Inferior parietal cortex (tissue), 1 donor: ENCODE measurements around the gene GNG7.
"Not testable (repeated sequence)": the region's sequence is repeated elsewhere in the genome, so short reads cannot be mapped to it uniquely, and the experiment has no call there.

ENCODE experiments used
- DNase-seq: peaks from one replicate; pipeline ENCODE4 v3.0.0-alpha.2; 2016; ENCODE audit errors: extremely low spot score

The GNG7 gene

DNA sequence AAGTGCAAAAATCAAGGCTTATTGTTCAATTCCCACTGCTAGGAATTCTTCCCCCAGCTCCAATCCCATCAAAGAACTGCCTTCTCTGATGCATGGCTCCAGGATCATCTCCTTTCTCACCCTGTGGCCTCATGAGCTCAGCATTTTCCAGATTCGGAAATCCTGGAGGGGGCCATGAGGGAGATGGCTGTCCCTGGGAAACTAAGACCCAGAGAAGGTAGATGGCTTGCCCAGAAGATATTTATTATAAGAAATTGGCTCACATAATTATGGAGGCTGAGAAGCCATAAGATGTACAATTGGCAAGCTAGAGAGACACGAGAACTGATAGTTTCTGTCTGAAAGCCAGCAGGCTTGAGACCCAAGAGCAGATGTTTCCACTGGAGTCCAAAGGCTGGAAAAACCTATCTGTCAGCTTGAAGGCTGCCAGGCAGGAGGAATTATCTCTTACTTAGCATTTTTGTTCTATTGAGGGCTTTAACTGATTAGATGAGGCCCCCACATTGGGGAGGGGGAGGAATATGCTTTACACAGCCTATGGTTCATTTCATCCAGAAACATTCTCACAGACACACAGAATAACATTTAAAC, 168.0 kb downstream of the GNG7 start:
- DNase-seq: no peak

DNA sequence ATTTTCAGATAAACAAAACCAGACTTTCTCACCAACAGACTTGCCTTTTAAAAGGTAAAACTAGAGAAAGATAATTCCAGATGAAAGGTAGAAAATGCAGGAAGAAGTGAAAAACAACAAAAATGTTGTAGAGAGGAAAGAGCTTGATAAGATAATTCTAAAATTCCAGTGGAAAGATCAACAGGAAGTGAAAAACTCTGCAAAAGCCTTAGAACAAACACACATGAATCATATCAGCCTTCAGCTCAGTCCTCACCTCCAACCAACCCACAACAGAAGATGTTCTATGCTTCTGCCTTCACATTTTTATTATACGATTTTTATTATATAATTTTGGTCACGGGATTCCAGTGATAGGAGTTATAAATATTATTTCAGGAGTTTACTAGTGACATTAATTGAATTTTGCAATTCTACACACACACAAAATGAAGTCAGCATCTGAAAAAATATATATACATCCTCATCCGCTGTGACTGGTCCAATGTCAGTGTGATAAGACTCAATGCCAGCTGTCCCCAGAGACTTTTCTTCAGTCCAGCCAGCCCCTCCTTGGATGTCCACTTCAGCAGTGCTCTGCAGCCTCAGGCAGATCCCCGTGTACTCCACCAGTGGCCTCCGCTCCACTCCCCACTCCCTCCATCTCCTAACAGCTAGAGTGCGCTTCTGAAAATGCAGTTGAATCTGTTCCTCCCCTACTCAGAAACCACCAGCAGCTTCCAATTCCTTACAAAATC, 168.6 kb downstream of the GNG7 start:
- DNase-seq: no peak

DNA sequence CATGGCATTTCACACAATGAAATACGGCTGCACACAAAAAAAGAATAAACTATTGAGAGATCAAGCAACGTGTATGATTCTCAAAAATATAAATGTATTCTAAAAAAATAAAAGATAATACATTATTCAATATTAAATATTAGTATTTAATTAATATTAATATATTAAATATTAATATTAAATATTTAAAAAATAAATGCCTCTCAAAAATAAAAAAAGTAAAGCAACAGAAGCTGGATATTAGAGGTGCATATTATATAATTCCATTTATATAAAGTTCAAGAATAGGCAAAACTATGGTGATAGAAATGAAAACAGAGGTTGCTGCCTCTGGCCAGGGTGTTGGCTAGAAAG, 169.4 kb downstream of the GNG7 start:
- no peak for DNase-seq

DNA sequence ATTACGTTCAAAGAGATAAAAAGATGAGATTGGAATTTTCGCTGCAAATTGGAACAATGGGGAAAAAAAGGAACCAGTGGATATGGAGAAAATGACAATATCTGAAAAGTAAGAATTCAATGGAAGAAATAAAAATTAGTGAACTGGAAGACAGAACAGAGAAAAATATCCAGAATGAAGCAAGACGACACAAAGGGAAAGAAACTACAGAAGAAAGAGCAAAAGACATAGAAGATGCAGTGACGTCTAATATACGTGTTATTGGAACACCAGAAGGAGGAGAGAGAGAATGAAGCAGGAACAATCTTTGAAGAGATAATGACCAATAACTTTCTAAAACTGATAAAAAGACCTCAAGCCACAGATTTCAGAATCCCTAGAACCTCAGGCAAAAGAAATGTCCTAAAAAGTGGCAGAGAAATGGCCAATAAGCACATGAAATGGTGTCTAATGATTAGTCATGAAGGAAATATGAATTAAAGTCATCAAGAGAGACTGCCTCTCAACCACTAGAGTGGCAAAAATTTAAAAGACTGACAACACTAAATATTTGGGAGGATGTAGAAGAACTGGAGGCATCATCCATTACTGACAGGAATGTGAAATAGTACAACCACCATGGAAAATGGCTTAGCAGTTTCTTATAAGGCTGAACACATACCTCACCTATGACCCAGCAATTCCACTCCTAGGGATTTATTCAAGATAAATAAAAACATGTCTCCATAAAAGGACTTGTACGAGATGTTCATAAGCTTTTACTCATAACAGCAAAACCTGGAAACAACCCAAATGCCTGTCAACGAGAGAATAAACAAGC, 170.0 kb downstream of the GNG7 start:
- DNase-seq: no peak

DNA sequence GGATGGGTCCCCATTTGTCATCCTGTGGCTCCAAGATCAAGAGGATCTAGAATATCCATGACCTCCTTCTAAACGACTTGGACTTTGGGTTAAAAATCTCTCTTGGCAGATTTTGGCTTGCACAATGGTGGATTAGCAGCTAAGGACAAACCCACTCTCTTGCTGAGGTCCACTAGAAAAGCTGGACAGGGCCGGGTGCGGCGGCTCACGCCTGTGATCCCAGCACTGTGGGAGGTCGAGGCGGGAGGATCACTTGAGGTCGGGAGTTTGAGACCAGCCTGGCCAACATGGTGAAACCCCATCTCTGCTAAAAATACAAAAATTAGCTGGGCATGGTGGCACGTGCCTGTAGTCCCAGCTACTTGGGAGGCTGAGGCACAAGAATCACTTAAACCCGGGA, 172.6 kb downstream of the GNG7 start:
- DNase-seq: not testable (repeated sequence)

DNA sequence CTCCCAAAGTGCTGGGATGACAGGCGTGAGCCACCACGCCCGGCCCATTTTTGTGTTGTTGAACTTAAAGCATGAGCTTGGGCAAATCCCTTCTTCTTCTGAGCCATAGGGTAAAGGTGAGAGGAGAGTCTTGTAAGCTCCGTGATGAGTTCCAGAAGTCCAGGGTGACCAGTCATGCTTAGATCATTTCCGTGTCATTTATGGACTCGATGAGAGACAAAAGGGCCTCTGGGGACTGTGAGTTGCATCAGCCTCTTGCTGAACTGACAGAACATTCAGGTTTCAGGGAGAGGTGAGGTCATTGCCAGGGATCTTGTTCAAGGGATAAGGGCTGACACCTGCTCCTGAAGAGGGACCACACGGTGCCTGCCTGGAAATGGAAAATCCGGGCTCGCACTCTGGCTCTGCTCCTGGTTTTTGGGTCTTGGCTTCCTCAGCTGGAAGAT, 173.0 kb downstream of the GNG7 start:
- no peak for DNase-seq

DNA sequence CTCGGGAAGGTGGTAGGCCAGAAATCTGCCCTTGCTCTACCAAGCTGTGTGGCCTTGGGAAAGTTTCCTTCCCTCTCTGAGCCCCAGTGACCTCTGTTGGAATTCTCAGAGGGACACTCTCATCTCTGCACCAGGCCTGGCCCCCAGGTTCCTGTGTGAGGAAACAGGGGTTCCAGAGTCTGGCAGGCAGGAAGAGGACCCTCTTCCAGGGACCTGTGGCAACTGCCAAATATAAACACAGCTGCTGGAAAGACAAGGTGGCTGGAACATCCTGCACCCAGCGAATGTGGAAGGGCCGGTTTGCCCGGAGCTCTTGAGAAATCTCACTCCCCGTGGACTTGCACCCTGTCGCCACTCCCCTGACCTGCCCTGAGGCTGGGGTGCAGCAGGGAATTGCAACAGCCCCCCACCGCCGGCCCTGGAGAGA, 173.8 kb downstream of the GNG7 start:
- no peak for DNase-seq

DNA sequence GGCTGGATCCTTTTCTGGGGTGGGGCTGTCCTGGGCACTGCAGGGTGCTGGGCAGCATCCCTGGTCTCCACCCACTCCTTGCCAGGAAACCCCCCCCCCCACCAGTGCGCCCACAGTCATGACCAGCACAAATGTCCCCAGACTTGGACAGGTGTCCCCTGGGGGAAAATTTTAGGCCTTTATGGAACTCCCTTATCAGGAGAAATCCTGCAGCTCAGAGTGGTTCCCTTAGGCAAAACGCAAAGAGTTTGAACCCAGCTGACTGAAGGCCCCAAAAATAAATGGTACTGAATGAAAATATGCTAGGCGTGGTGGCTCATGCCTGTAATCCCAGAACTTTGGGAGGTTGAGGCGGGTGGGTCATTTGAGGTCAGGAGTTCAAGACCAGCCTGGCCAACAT, 174.8 kb downstream of the GNG7 start:
- no peak for DNase-seq

DNA sequence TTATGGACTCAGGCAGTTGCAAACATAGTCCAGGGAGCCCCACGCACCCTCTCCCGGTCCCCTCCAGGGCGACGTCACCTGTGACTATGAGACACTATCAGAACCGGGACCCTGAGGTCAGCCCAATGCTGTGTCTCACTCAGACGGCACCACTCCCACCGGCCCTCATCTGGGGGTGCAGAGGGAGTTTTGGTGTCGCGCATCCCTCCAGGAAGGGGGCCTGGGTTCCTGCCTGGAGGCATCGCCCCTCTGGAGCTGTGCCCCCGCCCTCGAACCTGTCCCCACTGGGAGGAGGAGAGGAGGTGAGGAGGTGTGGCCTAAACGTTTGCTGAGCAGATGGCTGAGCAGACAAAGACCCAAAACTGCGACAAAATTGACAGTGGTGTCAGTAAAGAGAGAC, 175.3 kb downstream of the GNG7 start:
- DNase-seq: no peak

DNA sequence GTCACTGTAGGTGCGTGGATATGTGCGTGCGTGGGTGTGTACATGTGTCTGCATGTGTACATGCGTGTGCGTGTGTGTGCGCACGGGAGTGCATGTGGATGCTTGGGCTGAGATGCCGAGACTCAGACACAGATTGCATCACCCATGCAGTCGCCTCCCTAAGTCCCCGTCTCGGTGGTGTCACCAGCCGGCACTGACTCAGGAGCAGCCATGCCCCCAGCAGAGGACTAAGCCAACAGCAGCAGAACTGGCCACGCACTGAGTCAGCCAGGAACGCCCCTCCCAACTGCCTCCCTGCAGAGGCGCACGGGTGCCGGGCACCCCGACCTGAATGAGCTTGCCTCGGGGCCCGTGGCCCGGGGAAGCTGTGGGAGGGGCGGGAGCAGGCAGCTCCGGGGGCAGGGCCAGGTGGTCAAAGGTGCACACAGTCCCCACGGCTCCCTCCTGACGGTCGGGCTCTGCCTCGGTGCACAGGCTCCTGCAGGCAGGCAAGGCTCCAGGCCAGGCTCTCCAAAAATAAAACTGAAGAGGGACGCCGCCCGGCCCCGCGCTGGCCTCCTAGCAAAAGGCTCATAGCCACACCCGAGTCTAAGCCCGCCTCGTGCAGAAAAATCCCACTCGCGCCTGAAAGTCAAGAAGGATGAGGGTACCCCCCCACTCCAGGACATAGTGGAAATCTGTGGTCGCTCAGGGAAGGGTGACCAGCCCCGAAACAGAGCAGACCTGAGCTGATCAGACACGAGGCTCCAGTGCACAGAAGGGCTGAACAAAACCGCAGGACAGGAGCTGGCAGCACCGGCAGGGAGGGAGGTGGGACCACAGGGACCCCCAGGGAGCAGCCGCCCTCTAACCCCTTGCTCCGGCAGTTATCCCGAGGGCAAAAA, 177.4 kb downstream of the GNG7 start:
- peak; percentile 22 for DNase-seq

DNA sequence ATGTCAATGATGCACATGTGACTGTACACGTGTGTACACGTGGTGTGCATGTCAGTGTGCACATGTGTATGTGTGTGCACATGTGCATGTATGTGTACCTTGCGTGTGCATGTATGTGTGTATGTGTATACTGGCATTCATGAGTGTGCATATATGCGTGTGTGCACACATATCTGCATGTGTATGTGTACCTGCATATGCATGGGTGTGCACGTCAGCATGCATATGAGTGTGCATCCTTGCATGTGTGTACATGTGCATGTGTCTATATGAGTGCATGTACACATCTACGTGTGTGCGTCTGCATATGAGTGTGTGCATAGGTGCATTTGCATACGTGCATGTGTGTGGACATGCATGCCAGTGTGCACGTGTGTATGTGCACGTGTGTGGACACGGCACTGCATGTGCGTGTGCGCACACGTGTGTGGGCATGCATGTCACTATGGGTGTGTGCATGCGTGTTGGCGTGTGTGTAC, 178.1 kb downstream of the GNG7 start:
- DNase-seq: peak; percentile 8

DNA sequence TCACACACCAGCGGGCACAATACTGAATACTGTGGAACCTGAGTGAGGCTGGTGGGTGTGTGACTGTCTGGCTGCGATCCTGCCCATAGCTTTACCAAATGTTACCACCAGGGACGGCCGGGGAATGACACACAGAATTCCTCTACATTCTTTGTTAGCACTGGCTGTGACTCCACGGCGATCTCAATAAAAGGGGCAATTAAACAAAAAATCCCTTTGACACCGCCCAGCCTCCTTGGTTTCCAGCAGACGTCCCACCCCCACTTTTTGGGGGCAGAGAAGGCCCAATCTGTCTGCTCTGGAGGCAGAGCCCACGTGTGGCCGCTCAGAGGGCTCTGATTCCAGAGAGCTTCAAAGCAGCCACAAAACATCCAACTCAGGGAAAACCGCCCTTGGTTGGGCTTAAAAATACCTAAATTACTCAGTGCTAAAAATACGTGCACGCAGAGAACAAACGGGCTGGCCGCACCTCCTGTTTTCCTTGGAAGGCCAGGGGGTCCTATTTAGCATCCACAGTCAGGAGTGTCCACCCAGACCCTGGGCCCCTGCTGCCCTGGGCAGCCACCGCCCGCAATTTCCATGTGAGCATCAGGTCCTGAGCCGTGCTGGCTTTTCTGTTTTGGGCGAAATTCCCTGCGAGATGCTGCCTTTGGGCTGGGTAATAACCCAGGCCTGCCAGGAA, 178.7 kb downstream of the GNG7 start:
- peak; percentile 30 for DNase-seq

DNA sequence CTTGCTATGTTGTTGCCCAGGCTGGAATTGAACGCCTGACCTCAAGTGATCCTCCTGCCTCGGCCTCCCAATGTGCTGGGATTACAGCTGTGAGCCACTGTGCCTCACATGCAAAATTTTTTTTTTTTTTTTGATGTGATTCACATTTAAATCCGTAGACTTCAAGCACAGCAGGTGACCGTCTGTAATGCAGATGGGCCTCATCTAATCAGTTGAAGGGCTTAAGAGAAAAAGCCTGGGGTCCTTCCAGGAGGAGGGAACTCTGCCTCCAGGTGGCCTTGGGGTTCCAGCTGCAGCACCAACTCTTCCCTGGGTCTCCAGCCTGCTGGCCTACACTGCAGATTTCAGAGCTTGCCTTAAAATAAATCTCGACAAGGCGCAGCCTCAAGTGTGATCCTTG, 183.0 kb downstream of the GNG7 start:
- no peak for DNase-seq

DNA sequence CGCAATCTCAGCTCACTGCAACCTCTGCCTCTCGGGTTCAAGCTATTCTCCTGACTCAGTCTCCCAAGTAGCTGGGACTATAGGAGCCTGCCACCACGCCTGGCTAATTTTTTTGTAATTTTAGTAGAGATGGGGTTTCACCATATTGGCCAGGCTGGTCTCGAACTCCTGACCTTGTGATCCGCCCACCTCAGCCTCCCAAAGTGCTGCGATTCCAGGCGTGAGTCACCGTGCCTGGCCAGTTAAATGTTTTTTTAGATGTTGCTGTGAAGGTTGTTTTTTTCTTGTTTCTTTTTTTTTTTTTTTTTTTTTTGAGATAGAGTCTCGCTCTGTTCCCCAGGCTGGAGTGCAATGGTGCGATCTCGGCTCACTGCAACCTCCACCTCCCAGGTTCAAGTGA, 183.6 kb downstream of the GNG7 start:
- not testable (repeated sequence) for DNase-seq

DNA sequence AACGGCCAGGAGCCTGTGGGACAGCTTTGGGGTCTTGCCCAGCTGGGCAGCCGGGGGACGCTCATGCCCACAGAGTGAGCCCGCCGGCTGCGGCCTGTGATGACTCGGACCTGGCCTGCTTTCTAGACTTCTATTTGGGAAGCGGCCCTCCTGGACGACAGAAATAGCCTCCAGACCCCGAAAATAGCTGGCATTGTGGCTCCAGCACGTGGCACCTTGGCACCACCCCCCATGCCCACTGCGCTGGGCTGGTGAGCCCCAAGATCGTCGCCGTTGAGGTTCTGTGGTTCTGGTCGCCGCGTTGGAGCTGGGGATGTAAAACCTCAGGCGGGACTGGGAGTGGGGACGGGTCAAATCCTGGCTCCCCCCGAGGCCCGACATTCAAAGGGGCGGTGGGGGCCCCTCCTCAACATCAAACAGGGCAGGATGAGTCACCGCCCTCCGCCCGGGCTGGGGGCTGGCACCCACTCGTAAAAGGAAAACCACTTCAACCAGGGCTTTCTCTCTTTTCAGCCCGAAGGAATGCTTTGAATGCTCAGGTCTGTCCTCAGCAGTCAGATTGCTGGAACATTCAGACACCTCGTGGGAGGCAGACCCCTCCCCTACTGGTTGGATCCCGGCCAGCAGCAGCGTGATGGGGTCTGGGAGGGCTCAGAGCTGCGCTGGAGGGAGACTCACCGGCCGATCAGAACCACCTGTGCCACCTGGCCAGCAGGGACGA, 184.5 kb downstream of the GNG7 start:
- no peak for DNase-seq

DNA sequence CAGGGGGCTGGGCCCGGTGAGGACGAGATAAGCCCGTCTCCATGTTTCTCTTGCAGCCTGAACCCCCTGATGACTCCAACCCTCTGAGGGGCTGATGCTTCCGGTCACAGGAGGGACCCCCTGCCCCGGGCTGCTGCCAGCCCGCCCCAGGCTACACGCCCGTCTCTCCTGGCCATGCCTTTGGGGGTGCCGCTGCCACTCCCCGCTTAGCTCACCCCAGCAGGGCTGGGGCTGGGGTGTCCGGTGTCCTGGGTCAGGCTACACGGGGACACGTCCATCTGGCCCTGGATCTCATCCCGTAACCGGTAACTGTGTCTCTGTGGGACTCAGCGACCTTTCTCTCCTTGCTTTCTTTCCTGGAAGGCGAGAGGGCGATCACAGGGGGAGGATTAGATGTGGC, 185.8 kb downstream of the GNG7 start:
- DNase-seq: no peak

DNA sequence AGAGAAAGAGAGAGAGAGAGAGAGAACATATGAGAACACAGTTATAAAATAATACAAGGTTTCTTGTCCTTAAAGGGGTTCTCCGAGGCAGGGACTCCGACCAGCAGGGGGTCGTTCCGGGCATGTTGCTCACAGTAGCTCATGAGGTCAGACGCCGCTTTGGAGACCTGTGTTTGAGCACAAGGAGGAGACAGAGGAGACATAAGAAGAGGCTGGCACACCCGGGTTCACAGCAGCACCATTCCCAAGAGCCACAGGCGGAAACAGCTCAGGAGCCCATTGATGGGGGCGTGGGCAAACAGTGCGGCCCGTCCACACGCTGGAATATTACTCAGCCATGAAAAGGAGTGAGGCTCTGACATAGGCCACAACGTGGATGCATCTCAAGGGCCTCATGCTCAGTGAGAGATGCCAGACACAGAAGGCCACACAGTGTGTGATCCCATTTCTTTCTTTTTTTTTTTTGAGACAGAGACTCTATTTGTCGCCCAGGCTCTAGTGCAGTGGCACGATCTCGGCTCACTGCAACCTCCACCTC, 187.4 kb downstream of the GNG7 start:
- DNase-seq: no peak

DNA sequence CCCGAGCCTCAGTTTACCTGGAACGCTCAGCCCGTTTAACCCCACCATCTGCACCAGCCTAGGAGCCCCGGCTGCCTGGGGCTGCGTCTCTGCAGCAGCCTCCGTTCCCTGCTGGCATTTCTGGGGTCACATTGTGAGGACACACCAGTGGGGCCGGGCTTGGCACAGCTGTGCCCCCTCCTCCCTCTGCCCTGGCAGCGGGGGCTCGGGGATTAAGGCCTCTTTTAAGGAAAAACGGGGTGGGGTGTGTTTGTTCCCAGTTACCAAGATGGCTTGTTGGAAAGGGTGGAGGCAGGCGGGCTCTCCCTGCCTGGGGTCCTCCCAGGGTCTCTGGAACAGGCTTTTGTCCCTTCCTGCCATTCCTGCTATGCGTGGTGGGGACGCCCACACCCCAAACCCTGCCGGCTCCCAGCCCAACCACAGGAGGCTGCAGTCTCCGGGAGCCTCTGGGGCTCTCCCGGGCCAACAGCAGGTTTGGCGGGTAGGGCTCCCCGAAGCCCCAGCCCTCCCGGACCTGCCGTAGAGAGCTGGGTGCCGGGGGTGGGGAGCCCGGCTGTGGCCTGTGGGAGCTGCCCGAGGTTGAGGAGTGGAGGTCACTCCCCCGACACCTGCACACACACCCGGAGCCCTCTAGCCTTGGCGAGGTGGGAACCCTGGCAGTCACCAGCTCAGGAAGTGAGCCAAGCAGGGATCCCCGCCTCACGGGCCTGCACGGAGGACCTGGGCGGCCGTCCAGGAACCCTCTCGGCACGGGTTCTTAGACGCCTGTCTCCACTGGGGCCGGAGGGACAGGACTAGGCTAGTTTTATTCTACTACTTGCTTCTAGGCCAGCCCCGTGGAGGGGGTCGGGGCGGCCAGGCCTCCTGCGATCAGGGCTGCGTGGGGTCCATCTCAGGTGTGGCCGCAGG, 189.7 kb downstream of the GNG7 start:
- no peak for DNase-seq

DNA sequence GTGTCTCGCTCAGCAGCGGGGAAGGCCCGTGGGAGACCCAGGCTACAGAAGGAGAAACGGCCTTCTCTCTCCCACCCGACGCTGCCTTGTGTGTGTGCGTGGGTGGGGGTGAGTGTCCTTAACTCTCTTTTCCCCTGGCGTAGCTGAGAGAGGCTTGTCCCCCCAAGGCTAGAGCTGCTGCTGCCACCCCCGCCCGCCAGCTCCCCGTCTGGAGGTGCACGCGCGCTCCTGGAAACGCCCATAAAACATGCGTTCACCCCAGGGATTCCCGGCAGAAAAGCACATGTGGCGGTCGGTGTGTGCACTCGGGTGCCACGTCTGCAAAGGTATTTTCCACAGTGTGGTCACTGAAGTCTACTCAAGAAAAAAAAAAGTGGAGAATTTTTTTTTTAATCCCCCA, 190.5 kb downstream of the GNG7 start:
- no peak for DNase-seq
